IPS DF 6.9 (cell line): ENCODE results near the gene HHATL.

Experiments
- DNase-seq: peaks from one replicate; pipeline ENCODE4 v3.0.0-alpha.2; 2013; ENCODE audit warnings: low read depth, low spot score
- H3K27ac ChIP-seq: one replicate; pipeline ENCODE4 v1.5.1; 2013; ENCODE audit warnings: low read length, control low read depth
- H3K27me3 ChIP-seq: 2 replicates; pipeline ENCODE4 v1.6.1; 2013; ENCODE audit warnings: mild to moderate bottlenecking, low read length; ENCODE audit not compliant: control insufficient read depth, insufficient read depth
- H3K36me3 ChIP-seq: 2 replicates; pipeline ENCODE4 v1.6.1; 2013; ENCODE audit warnings: low read length; ENCODE audit not compliant: control insufficient read depth, insufficient read depth
- H3K4me1 ChIP-seq: 2 replicates; pipeline ENCODE4 v1.6.1; 2013; ENCODE audit warnings: low read length; ENCODE audit not compliant: control insufficient read depth, insufficient read depth
- H3K4me3 ChIP-seq: 2 replicates; pipeline ENCODE4 v1.5.1; 2013; ENCODE audit warnings: mild to moderate bottlenecking, low read length
- H3K9me3 ChIP-seq: 2 replicates; pipeline ENCODE4 v1.6.1; 2013; ENCODE audit warnings: low read length, inconsistent platforms; ENCODE audit not compliant: control insufficient read depth, insufficient read depth
- WGBS: extraction: QIAGEN DNeasy Blood & Tissue Kit; methylation state at CpG from one replicate; pipeline ENCODE4 v1.1.7; 2013; ENCODE audit warnings: mixed read lengths, missing lambda C conversion rate; ENCODE audit not compliant: insufficient read length, insufficient coverage; 5-methylcytosine and 5-hydroxymethylcytosine counted together

Gene HHATL

DNA sequence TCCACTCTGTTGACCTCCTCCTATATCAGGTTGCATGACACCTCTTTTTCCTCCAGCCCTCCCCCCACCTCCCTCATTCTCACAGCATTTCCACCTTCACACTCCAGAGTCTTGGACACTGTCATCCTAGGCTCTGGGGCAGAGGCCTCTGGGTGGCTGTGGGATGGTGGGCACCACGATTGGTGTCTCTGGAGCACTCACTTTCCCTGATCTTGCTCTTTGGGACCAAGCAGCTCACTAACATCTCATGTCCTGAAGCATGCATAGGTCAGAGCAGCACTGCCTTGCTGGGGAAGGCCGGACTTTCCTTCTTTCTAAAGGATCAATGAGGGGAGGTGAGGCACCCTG lies 34.2 kb downstream of the HHATL start:
- H3K27ac ChIP-seq = no peak overlapping the region
- no peaks in the 10 kb centered on the region for H3K27me3 ChIP-seq
- no peak for DNase-seq
- WGBS = no CpG with 5 or more reads among the region's 2 CpGs
- no peaks in the 10 kb centered on the region; the same call in 1 of the 2 replicates for H3K36me3 ChIP-seq
- 0 out of 2 replicates have a peak, but pooled peaks cover 2% of the 10 kb centered on the region for H3K4me1 ChIP-seq
- no peak overlapping the region for H3K4me3 ChIP-seq
- no peaks in the 10 kb centered on the region for H3K9me3 ChIP-seq

DNA sequence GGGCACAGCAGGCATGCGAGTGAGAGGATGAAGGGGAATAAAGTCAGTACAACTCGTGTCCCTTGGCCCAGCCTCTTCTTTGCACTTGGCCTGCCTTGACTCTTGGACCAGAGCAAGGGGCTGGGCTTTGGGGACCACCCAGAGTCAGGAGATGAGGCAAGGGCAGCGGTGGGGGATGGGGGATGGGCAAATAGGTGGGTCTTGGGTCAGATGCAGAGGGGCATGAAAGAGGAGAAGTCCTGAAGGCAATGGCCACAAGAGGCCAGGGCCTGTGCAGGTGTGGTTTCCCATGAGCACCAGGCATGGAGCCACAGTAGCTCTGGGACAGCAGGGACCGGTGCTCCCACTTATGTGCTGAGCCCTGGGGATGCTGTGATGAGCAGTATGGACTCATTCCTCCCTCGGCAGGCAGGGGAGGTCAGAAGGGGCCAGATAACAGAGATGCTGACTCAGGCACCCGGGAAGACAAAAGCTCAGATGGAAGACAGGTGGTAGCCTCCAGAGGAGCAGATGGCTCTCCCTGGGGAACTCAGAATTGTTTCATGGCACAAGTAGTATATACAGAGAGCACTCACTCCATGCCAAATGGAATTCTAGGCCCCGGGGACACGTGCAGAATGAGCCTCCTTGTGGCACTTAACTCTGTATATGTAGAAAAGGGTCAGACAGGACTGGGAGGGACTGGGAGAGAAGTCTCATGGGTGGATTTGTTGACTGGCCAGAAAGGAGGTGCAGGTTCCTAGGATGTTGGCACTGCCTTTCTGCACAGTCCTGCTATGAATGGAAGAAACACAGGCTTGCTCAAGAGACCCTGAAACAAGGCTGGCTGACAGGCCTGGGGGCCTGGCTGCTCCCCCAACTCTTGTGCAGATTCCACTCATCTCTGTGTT lies 34.8 kb downstream of the HHATL start:
- no CpG with 5 or more reads among the region's 8 CpGs for WGBS
- DNase-seq = no peak
- no peaks in the 10 kb centered on the region for H3K27me3 ChIP-seq
- no peak overlapping the region for H3K4me3 ChIP-seq
- no peaks in the 10 kb centered on the region for H3K9me3 ChIP-seq
- H3K27ac ChIP-seq = no peak overlapping the region
- 0 out of 2 replicates have a peak, but pooled peaks cover 2% of the 10 kb centered on the region for H3K4me1 ChIP-seq
- H3K36me3 ChIP-seq = no peaks in the 10 kb centered on the region; the same call in 1 of the 2 replicates

DNA sequence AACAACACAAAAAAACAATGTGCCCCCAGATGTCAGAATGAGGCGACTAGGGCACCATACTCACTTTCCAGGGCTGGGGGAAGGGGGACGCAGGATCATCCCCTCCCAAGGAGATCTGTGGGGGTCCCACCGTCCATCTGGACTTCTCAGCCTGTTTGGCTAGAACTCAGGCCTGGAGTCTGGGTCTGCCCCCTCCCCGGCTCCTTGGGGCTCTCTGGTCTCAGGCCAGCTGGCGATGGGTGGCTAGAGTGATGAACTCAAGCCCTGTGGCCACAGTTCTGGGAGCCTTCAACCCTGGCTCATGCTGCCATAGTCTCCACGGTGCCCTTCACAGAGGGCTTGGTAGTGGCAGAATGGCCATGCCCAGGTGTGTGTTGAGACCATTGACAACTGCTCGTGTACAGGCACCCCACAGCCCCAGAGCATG lies 35.5 kb downstream of the HHATL start:
- no peak for DNase-seq
- Histone ChIP-seq H3K4me1 (0 out of 2 replicates have a peak, but pooled peaks cover 2% of the 10 kb centered on the region), H3K36me3 (no peaks in the 10 kb centered on the region; the same call in 1 of the 2 replicates), H3K9me3 (no peaks in the 10 kb centered on the region), H3K27ac (no peak overlapping the region), H3K4me3 (no peak overlapping the region), H3K27me3 (no peaks in the 10 kb centered on the region)
- WGBS = no CpG with 5 or more reads among the region's 7 CpGs

DNA sequence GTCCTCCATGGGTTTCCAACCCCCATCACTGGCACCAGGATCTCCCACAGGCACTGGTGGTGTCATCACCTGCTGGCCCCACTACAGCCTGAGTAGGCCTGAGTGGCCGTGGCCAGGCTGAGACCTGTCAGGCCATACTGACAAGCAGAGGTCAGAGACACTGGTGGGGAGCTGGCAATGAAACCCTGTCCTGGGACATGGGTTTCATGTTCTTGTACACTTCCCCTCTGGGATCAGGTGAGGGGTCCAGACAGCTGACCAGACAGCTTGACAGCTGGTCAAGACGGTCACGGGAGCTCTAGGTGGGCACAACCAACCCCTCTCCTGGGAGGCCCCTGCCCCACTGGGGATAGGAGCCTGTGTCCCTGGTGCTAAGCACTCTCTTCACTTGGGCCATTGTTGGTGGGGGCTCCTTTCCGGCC lies 36.0 kb downstream of the HHATL start:
- H3K4me3 ChIP-seq = no peak overlapping the region
- H3K9me3 ChIP-seq = no peaks in the 10 kb centered on the region
- no peak for DNase-seq
- 0 out of 2 replicates have a peak, but pooled peaks cover 2% of the 10 kb centered on the region for H3K4me1 ChIP-seq
- WGBS = no CpG with 5 or more reads among the region's 4 CpGs
- H3K27ac ChIP-seq = no peak overlapping the region
- no peaks in the 10 kb centered on the region for H3K27me3 ChIP-seq
- H3K36me3 ChIP-seq = no peaks in the 10 kb centered on the region; the same call in 1 of the 2 replicates

DNA sequence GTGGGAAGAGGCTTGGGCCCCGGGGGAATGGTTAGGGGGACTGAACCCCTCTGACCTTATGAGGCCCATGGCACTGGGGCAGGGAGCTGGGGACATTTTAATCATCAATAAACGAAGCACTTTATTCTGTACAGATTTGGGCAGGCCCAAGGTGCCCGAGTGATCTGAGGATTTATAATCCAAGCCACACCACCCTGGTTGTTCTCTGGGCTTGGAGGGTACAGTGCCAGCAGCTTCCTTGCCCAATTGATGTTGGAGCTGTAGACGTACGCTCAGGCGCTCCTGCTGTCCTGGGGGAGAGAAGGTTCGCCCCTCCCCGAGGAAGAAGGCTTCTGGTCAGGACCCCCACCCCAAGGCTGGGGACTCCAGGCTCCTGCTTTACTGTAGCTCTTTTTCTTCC lies 36.6 kb downstream of the HHATL start:
- Histone ChIP-seq H3K27ac (no peak overlapping the region), H3K4me3 (no peak overlapping the region), H3K9me3 (no peaks in the 10 kb centered on the region), H3K36me3 (no peaks in the 10 kb centered on the region; the same call in 1 of the 2 replicates), H3K4me1 (0 out of 2 replicates have a peak, but pooled peaks cover 2% of the 10 kb centered on the region), H3K27me3 (no peaks in the 10 kb centered on the region)
- WGBS = no CpG with 5 or more reads among the region's 8 CpGs
- no peak for DNase-seq

DNA sequence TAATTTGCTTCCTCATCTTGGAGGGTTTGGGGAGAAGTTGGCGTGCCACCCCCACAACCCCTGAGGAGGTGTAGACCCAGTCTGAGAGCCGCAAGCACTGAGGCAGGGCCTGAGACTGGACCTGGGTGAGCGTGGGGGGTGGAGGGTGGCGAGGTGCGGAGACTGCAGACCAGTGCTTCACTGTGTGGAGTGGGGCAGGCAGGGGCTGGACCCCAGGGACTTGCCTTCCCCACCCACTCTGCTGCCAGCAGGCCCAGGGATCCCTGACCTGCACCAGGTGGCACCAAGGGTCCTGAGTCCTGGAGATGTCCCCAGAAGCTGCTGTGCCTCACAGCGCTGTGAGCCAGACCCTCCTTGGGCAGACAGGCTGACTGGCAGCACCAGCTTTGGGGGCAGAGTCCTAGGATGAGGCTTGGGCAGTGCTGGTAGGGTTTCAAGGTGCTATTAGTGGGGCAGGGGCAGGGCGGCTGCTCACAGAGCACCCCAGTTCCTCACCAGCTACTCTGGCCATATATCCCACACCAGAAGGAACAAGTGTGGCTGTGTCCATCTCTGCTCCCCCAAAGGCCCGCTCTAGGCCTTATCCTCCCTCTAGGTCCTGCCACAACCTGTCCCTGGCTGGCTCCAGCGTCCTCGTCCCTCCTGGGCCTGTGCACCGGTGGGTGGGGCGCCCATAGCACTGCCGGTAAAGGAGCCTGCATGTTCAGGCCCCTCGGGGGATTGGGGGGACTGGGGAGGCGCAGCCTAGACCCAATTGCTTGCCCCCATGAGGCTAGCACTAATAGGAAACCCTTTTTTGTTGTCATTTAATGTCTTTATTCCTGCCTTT lies 37.3 kb downstream of the HHATL start:
- no peak for DNase-seq
- Histone ChIP-seq H3K9me3 (no peaks in the 10 kb centered on the region), H3K36me3 (no peaks in the 10 kb centered on the region; the same call in 1 of the 2 replicates), H3K27ac (no peak overlapping the region), H3K4me1 (0 out of 2 replicates have a peak, but pooled peaks cover 2% of the 10 kb centered on the region), H3K27me3 (no peaks in the 10 kb centered on the region), H3K4me3 (no peak overlapping the region)
- WGBS = no CpG with 5 or more reads among the region's 15 CpGs

DNA sequence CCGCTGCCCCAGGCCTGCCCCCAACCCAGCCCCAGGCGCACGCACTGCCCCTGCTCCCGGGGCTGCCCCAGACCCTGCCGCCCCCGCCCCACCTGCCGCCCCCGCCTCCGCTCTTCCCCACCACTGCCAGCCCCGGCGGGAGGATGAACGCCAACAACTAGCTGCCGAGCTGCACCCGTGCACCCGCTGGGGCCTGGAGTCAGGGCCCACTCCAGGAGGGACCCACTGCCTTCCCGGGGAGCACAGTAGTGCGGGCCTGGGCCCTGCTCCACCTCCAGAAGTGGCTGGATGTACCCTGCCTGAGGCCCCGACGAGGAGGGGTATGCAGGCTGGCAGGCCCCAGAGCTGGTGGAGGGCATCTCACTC lies 38.2 kb downstream of the HHATL start:
- Histone ChIP-seq H3K36me3 (no peaks in the 10 kb centered on the region; the same call in 1 of the 2 replicates), H3K27me3 (no peaks in the 10 kb centered on the region), H3K4me3 (no peak overlapping the region), H3K27ac (no peak overlapping the region), H3K4me1 (peaks cover 2% of the 10 kb centered on the region; the same call in 1 of the 2 replicates), H3K9me3 (no peaks in the 10 kb centered on the region)
- no CpG with 5 or more reads among the region's 19 CpGs for WGBS
- no peak for DNase-seq

DNA sequence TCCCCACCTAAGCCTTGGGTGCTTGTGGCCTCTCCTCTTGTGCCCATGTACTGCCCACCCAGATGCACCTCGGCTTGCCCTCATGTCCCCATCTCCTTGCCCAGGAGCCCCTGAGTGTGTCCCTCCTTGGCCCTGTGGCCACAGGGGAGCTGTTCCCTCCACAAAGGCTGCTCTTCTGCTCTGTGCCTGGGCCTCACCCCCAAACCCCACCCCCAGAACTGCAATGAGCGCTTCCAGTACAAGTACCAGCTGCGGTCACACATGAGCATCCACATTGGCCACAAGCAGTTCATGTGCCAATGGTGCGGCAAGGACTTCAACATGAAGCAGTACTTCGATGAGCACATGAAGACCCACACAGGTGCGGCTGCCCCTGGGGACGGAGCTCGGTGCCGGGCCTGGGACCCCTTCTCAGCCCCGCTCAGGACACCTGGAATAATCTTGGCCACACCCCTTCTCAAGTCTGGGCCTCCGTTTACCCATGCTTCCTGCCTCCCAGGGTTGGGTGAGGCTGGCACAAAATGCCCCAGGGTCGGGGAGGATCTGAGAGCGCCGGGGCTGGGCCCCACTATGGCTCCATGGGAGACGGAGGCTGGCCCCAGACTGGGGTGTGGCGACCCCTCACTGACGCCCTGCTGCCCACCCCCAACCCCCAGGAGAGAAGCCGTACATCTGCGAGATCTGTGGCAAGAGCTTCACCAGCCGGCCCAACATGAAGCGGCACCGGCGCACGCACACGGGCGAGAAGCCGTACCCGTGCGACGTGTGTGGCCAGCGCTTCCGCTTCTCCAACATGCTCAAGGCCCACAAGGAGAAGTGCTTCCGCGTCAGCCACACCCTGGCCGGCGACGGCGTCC lies 38.8 kb downstream of the HHATL start:
- Histone ChIP-seq H3K36me3 (no peaks in the 10 kb centered on the region; the same call in 1 of the 2 replicates), H3K27me3 (no peaks in the 10 kb centered on the region), H3K4me3 (no peak overlapping the region), H3K9me3 (no peaks in the 10 kb centered on the region), H3K4me1 (peaks cover 2% of the 10 kb centered on the region; the same call in 1 of the 2 replicates), H3K27ac (no peak overlapping the region)
- no CpG with 5 or more reads among the region's 38 CpGs for WGBS
- no peak for DNase-seq

DNA sequence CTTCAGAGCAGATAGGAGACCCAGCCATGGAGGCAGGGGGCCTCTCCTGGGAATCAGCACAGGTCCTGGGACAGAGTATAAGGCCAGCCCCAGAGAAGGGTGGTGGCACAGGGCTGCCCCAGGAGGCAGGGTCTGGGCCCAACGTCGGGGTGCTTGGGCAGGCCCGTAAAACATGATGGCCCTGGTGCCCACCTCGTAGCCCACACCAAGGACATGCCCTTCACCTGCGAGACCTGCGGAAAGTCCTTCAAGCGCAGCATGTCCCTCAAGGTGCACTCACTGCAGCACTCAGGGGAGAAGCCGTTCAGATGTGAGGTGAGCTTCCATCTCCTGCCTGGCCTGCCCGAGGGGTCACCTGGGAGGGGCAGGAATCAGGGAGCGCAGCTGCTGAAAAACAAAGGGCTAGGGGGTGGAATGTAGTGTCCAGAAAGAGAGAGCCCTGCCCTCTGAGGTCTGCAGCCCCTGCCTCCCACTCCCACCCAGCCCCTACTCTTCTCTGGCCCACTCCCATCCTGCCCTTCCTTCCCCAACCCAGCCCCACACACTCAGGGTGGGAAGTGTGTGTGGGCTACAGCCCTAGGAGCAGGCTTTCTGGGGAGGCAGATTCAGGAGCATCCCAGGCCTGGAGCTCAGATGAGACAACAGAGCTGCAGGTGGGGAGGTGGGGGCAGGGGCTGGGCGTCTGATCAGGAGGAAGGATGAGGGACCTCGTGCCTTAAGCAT lies 39.6 kb downstream of the HHATL start:
- DNase-seq = no peak
- H3K27ac ChIP-seq = no peak overlapping the region
- no peaks in the 10 kb centered on the region for H3K27me3 ChIP-seq
- peaks cover 4% of the 10 kb centered on the region; the same call in 1 of the 2 replicates for H3K36me3 ChIP-seq
- H3K9me3 ChIP-seq = no peaks in the 10 kb centered on the region
- no CpG with 5 or more reads among the region's 12 CpGs for WGBS
- H3K4me1 ChIP-seq = peaks cover 2% of the 10 kb centered on the region; the same call in 1 of the 2 replicates
- H3K4me3 ChIP-seq = no peak overlapping the region
